GM18511 (cell line): ENCODE data around the gene NFASC.

ENCODE experiments used
- ATAC-seq: cut with Tn5 transposase; IDR thresholded peaks from one replicate; pipeline ENCODE4 v1.9.1; 2021; ENCODE audit warnings: mild to moderate bottlenecking, moderate library complexity; ENCODE audit not compliant: unreplicated experiment

The NFASC gene

DNA sequence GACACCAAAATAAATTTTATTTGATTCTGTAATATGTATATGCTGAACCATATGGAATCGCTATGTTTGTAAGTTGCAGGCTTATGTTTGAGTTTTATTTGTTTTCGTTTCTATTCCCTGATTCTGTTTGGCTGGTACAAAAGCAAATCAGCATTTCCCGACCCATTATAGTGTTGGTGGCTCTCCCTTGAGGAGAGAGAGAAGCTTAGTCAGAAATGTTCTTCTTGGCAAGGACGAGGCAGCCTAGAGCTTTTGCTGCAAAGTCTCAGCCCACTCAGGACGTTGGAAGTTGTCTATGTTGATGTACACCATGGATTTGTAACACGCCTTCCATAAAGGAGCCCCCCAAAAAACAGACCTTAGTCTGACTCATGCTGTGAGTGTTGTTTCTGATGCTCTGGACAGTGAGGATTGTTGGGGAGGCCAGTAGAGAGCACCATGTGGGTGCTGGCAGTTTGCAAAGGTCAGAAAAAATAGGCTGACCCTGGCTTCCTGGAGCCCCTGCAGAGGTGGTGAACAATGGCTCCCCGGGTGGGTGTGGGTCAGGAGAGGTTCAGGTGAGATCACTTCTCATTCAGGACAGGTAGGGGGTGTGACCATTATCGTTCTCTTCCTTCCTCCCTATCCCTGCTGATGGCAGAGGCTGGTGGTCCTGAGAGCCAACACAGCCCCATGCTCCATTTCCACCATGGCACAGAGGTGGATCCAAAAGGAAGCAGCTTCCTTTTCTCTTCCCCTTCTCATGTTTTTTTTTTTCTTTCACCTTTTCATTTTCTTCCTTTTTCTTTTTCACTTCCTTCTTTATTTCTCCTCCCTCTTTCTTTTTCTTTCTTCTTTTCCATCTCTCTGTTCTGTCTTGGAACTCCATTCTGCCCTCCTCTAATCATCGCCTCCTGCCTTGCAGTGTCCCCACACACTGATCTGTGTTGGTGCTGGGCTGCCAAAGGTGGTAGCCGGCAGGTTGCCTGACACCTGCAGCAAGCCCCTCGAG, 88.0 kb downstream of the NFASC start:
- no peak for ATAC-seq

- ATAC-seq, result no peak
Measured at GRCh38 chr1:204959374-204959773, 88.7 kb downstream of the NFASC start.

GRCh38 chr1:204959836-204960235, 89.2 kb downstream of the NFASC start:
- no peak for ATAC-seq

DNA sequence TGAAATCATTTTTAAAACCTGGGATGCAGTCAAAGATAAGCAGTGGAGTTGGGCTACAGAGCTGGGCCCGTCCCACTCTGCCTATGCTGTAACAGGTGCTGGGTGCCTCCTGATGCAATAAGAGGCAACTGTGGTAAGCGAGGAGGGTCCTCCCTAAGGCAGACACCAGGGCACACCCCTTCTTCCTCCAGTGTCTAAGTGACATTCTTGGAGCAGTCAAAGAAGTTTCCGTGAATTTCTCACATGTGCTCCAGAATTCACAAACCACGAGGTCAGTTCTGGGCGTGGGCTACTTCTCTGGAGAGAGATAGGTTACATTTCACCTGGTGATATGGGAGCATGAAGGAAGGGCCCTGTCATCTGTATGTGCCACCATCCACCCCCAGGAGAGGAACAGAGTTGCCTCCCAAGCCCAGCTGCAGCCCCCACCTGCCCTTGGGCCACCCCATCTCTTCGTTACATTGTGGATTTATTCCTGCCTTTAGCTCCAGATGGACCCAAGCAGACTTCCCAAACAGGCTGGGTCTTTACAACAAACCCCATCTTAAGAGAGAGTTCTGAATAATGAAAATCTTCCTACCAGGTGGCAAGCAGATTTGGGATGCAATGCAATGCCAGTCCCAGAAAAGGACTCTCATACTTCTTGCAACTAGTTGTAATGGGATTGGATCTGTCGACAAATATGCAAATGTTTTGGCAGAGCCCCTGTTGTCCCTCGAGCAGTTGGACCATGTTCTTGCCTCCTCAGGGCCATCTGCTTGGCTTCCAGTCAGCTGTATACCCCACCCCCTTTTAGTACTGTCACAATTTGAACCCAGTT, 89.9 kb downstream of the NFASC start:
- ATAC-seq, result no peak

- ATAC-seq, result no peak
Measured at GRCh38 chr1:204961765-204962419, 91.2 kb downstream of the NFASC start.

GRCh38 chr1:204962742-204963632, 92.3 kb downstream of the NFASC start:
- no peak for ATAC-seq

GRCh38 chr1:204967451-204967850, 96.8 kb downstream of the NFASC start:
- no peak for ATAC-seq

GRCh38 chr1:204968135-204968534, 97.5 kb downstream of the NFASC start:
- no peak for ATAC-seq

- ATAC-seq, result no peak
Measured at GRCh38 chr1:204968951-204969350, 98.3 kb downstream of the NFASC start.

DNA sequence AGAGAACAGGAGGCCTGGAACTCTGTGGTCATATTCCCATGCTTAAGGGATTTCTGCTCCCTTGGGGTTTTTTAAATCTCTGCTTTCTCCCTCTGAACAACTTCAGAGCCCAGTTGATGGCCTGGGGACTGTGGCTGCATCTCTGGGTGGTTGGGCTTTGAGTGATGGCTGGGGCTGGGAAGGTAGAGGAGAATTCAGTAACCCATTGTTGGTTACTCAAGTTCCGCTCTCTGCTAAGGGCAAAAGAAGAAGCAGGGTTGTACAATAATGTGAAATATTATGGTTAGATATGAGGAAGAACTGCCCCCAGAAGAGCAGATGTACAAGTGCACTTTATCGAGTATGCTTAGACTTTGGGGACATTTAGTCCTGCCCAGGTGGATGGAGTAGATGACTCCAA, 100.3 kb downstream of the NFASC start:
- ATAC-seq, result no peak

GRCh38 chr1:204971517-204972336, 101.1 kb downstream of the NFASC start:
- ATAC-seq, result no peak

DNA sequence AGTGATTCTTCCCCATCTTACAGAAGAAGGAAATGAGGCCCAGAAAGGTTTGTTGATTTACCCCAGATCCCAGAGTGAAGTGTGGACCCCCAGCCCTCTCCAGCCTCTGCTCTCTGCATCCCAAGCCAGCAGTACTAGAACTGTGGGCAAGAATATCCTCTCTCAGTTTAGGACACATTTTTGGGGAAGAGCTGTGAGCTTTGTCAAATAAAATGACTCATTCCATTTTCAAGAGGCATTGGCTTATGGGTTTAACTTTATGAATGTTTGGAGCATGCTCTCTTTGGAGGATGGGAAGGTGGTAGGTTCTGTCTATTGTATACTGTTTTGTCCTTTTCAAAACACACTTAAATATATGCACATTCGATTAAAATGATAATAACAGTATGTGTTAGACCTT, 101.8 kb downstream of the NFASC start:
- ATAC-seq, result no peak

DNA sequence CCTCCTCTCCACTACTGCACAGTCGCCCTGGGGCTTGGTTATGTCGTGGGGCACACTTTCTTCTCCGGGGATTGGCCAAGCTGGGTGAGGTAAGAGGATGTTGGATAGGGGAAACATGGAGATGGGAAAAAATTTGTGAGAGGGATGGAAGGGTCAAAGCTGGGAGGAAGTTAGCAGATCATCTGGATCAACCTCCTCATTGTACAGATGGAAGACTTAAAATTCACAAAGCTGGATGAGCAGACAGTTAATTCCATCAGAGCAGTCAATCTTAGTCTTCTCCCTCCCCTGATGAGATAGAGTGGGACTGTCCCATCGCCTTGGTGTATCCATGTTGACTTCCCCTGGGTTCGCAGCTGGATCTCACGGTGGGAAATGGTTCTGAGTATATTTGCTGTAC, 102.8 kb downstream of the NFASC start:
- no peak for ATAC-seq

DNA sequence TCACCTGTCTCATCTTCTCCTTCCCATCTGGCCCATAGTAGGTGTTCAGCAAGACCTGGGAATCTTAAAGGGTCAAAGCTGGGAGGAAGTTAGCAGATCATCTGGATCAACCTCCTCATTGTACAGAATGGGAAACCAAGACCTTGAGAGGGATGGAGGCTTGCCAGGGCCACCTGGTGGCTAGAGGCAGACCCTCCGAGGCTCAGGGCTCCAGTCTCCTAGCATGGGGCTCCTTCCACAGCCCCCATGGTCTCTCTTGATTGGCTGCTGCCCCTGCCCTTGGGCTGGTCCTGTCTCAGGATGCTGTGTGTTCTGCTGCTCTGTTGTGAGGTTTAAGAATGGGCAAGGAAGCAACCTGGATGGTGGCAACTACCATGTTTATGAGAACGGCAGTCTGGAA, 103.7 kb downstream of the NFASC start:
- ATAC-seq, result no peak

DNA sequence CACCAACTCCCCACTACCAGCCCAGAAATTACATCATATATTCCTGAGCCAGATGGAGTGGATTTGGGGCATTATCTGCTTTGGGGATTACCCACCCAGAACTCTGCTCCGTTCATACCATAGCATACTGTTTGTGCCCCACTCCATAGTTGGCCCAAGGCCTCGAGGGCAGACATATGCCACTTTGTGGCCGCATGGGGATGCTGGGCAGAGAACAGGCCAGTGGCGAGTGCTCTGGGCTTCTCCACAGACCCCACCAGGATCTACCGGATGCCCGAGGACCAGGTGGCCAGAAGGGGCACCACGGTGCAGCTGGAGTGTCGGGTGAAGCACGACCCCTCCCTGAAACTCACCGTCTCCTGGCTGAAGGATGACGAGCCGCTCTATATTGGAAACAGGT, 104.4 kb downstream of the NFASC start:
- no peak for ATAC-seq

DNA sequence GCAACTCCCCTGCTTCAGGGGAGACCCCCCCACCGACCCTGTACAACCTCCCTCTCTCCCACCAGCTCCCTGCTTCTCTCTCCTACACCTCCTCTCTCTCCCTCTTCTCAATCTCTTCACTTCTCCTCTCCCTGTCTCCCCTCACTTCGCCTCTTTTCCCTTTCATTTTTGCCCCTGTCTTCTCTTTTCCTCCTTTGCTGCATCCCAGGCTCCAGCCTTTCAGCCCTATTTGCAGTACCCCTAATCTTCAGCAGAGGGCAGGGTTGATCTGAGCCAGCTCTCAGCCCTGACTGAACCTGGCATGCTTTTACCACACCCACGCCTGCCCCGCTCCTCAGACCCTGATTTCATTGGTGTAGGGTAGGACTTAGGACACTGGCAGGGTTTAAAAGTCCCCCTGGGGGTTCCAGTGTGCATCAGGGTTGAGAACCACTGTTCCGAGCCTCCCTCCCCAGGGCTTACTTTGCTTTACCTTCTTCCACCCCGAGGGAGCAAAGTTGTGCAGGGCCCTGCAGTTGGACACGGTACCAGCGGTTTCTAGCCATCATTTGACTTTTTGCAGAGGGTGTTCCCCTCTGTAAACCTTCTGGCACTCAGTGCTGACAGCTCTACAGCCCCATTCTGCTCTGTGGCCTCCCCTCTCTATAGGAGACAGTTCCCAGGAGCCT, 105.0 kb downstream of the NFASC start:
- ATAC-seq, result no peak

GRCh38 chr1:204976646-204977045, 106.0 kb downstream of the NFASC start:
- no peak for ATAC-seq

- no peak for ATAC-seq
Measured at GRCh38 chr1:204977318-204977717, 106.7 kb downstream of the NFASC start.

DNA sequence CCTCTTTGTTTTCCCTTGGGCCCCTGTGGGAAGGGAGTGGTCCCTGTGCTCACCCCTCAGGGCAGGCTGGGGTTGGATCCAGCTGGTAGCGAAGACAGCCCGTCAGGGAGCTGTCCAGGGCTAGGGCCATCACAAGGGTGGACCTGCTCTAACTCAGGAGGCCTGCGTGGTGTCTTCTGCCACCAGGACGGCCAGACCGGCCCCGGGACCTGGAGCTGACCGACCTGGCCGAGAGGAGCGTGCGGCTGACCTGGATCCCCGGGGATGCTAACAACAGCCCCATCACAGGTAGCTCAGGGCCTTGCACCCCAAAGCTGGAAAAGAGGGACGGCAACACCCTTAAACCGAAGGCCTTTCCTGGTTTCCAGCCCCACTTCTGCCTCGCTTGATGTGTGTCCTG, 108.1 kb downstream of the NFASC start:
- no peak for ATAC-seq
